Prostate gland (tissue), 2 donors: ENCODE measurements around the gene CRMP1. TPM values are rescaled to one million over a fixed set of nuclear protein-coding genes. Genes with fewer than 3 reads are reported as not detected.

Experiments used
- DNase-seq: peaks from one replicate; pipeline ENCODE4 v3.0.0-alpha.2; 2019; ENCODE audit warnings: low spot score
- H3K27ac ChIP-seq, 2 donors: fragments of 200-600 bp; sonication (generic); 2 replicates each; pipeline ENCODE4 v1.5.1; 2017 to 2019
- H3K27me3 ChIP-seq: fragments of 200-600 bp; sonication (generic); replicated peaks from 2 replicates; pipeline ENCODE4 v1.5.1; 2019; ENCODE audit not compliant: insufficient read depth
- H3K36me3 ChIP-seq, 2 donors: fragments of 200-600 bp; sonication (generic); 1 replicate in 1 of 2; 2 replicates in 1 of 2; pipeline versions ENCODE4 v1.5.1 to v1.8.1; 2017 to 2019
- H3K4me1 ChIP-seq: fragments of 200-600 bp; sonication (generic); replicated peaks from 2 replicates; pipeline ENCODE4 v1.5.1; 2019
- H3K4me3 ChIP-seq, 2 donors: fragments of 200-600 bp; sonication (generic); 2 replicates each; pipeline ENCODE4 v1.5.1; 2017 to 2019
- H3K9me3 ChIP-seq: fragments of 200-600 bp; sonication (generic); 2 replicates; pipeline ENCODE4 v1.5.1; 2017
- POLR2A ChIP-seq: fragments of 450-650 bp; IDR thresholded peaks from one replicate; pipeline ENCODE4 v1.6.1; 2016; ENCODE audit warnings: antibody characterized with exemption, mild to moderate bottlenecking
- POLR2AphosphoS5 ChIP-seq: sonication (generic); formaldehyde crosslinking; IDR thresholded peaks from one replicate; pipeline ENCODE4 v1.6.1; 2017; ENCODE audit warnings: antibody characterized with exemption
- WGBS: methylation state at CpG from one replicate; pipeline ENCODE4 v1.1.5; 2018; 5-methylcytosine and 5-hydroxymethylcytosine counted together
- intact Hi-C: fragments of 100-400 bp; cut with DNase I; formaldehyde crosslinking; loops from one replicate; pipeline ENCODE4 v1.14.2; 2022
- total RNA-seq, 2 donors: library from RNA; depleted of rRNA; stranded (reverse); fragments of >200 nt; gene quantifications; one replicate each; pipeline ENCODE4 v1.1.0, GENCODE V29; 2016
- TF ChIP-seq, protein P1 (sequence below), 4 experiments: fragments of 200-600 bp in 2 of 4; fragments of 450-650 bp in 2 of 4; sonication (generic) in 2 of 4; IDR thresholded peaks; 1 replicate in 3 of 4; 2 replicates in 1 of 4; pipeline ENCODE4 v1.5.1; 2016 to 2019; ENCODE audit warnings: antibody characterized with exemption in 4 of 4, mild to moderate bottlenecking in 2 of 4, moderate library complexity in 2 of 4

The CRMP1 gene
- total RNA-seq, 2 donors from 2014 or later: 1.4 to 6.0 TPM

- Histone ChIP-seq H3K4me3 (no peak overlapping the region), H3K36me3 (no peaks in the 10 kb centered on the region), H3K27ac (no peak overlapping the region), H3K9me3 (no peaks in the 10 kb centered on the region), H3K4me1 (no peaks in the 10 kb centered on the region), H3K27me3 (peaks cover 2% of the 10 kb centered on the region)
- TF ChIP-seq, protein P1, sequence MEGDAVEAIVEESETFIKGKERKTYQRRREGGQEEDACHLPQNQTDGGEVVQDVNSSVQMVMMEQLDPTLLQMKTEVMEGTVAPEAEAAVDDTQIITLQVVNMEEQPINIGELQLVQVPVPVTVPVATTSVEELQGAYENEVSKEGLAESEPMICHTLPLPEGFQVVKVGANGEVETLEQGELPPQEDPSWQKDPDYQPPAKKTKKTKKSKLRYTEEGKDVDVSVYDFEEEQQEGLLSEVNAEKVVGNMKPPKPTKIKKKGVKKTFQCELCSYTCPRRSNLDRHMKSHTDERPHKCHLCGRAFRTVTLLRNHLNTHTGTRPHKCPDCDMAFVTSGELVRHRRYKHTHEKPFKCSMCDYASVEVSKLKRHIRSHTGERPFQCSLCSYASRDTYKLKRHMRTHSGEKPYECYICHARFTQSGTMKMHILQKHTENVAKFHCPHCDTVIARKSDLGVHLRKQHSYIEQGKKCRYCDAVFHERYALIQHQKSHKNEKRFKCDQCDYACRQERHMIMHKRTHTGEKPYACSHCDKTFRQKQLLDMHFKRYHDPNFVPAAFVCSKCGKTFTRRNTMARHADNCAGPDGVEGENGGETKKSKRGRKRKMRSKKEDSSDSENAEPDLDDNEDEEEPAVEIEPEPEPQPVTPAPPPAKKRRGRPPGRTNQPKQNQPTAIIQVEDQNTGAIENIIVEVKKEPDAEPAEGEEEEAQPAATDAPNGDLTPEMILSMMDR (IDR thresholded peaks at IDR 0.05): no peak
- TF ChIP-seq POLR2A (no peak), POLR2AphosphoS5 (no peak)
- no peak for DNase-seq
- intact Hi-C loops: no loop called here
- 49% methylated on average over 4 of the region's 4 CpGs for WGBS
These were observed 40.2 kb upstream of the CRMP1 start for GRCh38 chr4:5933116-5933515.

DNA sequence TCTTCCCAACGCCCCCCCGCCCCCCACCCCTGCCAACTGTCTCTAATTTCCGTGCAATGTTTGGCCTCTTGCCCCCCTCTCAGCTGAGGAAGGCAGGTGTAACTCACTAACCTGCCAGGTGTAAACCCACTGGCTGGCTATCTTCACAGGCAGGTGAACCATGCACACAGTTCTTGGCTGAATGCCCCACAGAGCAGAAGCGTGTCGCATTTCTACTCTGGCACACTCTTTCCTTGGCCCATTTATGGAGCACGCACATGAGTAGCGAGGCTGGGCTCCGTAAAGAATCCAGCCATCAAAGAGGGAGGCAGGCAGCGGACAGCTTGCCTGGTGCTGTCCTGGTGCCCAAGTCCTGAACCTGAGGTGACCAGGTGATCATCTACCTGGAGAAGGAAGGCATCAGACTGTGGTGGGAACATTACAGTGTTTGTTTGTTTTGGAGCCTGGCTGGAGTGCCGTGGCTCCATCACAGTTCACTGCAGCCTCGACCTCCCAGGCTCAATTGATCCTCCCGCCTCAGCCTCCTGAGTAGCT, 39.2 kb upstream of the CRMP1 start:
- Histone ChIP-seq H3K9me3 (no peaks in the 10 kb centered on the region), H3K27me3 (peaks cover 2% of the 10 kb centered on the region), H3K36me3 (no peaks in the 10 kb centered on the region), H3K4me1 (no peaks in the 10 kb centered on the region), H3K27ac (no peak overlapping the region), H3K4me3 (no peak overlapping the region)
- no peak for TF ChIP-seq POLR2A
- TF ChIP-seq, protein P1 (IDR thresholded peaks at IDR 0.05): no peak
- TF ChIP-seq POLR2AphosphoS5: no peak
- no peak for DNase-seq
- WGBS: 37% methylated on average over 12 of the region's 12 CpGs
- intact Hi-C loops: no loop called here

- peaks cover 2% of the 10 kb centered on the region for H3K27me3 ChIP-seq
- 54% methylated on average over 9 of the region's 9 CpGs for WGBS
- no peak overlapping the region for H3K27ac ChIP-seq
- no peak overlapping the region for H3K4me3 ChIP-seq
- TF ChIP-seq POLR2A (no peak), POLR2AphosphoS5 (no peak)
- TF ChIP-seq, protein P1 (IDR thresholded peaks at IDR 0.05): no peak
- intact Hi-C loops: no loop called here
- H3K36me3 ChIP-seq: no peaks in the 10 kb centered on the region
- no peaks in the 10 kb centered on the region for H3K9me3 ChIP-seq
- DNase-seq: no peak
- H3K4me1 ChIP-seq: no peaks in the 10 kb centered on the region
These were observed 38.6 kb upstream of the CRMP1 start for GRCh38 chr4:5931526-5931925.

GRCh38 chr4:5930876-5931275, 38.0 kb upstream of the CRMP1 start:
- no peak for DNase-seq
- no peaks in the 10 kb centered on the region for H3K9me3 ChIP-seq
- no peak overlapping the region for H3K4me3 ChIP-seq
- H3K4me1 ChIP-seq: no peaks in the 10 kb centered on the region
- no peaks in the 10 kb centered on the region for H3K36me3 ChIP-seq
- whole genome bisulfite sequencing: 59% methylated on average over 7 of the region's 7 CpGs
- no peak overlapping the region for H3K27ac ChIP-seq
- TF ChIP-seq, protein P1 (IDR thresholded peaks at IDR 0.05): no peak
- TF ChIP-seq POLR2AphosphoS5: no peak
- TF ChIP-seq POLR2A: no peak
- intact Hi-C loops: no loop called here
- H3K27me3 ChIP-seq: peaks cover 2% of the 10 kb centered on the region

DNA sequence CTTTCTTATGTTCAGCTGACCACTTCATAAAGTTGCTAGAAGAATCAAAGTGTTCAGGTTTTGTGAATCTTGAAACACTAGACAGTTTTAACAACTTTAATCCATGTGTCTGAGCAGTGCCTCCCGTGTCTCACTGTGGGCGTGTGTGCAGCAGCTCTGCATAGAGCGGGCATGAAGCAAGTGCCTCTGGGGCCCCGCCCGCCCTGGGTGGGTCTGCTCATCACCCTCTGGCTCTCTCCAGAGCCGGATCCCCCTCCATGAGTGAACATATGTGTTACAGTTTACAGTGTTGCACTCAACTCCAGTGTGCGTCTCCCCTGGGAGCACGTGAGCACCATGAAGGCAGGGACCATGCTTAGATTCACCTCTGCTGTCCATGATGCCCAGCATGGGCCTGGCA, 37.6 kb upstream of the CRMP1 start:
- TF ChIP-seq, protein P1 (IDR thresholded peaks at IDR 0.05): no peak
- TF ChIP-seq POLR2AphosphoS5: no peak
- TF ChIP-seq POLR2A: no peak
- no peak for DNase-seq
- peaks cover 2% of the 10 kb centered on the region for H3K27me3 ChIP-seq
- intact Hi-C loops: no loop called here
- H3K4me3 ChIP-seq: no peak overlapping the region
- no peak overlapping the region for H3K27ac ChIP-seq
- H3K36me3 ChIP-seq: no peaks in the 10 kb centered on the region
- H3K9me3 ChIP-seq: no peaks in the 10 kb centered on the region
- WGBS: 72% methylated on average over 8 of the region's 8 CpGs
- no peaks in the 10 kb centered on the region for H3K4me1 ChIP-seq
